ENCODE results near the gene FBXO21.

DNA sequence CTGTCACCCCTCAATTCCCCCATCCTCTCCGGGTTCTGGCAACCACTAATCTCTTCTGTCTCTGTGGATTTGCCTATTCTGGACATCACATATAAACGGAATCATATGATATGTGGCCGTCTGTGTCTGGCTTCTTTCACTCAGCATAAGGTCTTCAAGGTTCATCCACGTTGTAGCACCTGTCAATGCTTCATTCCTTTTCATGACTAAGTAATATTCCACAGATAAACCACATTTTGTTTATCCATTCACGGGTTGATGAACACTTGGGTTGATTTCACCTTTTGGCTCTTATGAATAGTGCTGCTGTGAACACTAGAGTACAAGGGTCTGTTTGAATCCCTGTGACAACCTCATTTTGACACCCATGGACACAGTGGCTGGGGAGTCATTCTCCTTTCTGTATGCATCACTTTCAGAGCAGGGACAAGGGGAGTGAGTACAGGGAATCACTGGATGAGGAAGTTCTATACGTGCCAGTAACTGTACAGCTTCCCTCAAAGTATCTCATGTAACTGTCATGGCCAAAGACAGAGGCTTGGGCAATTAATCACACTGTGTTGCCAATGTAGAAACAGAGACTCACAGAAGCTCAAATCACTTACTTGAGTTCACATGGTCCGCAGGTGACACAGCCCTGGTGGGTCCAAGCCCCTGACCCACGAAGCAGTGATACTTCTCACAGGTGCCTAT is 80.2 kb downstream of the FBXO21 start:
- TF ChIP-seq, protein P1, sequence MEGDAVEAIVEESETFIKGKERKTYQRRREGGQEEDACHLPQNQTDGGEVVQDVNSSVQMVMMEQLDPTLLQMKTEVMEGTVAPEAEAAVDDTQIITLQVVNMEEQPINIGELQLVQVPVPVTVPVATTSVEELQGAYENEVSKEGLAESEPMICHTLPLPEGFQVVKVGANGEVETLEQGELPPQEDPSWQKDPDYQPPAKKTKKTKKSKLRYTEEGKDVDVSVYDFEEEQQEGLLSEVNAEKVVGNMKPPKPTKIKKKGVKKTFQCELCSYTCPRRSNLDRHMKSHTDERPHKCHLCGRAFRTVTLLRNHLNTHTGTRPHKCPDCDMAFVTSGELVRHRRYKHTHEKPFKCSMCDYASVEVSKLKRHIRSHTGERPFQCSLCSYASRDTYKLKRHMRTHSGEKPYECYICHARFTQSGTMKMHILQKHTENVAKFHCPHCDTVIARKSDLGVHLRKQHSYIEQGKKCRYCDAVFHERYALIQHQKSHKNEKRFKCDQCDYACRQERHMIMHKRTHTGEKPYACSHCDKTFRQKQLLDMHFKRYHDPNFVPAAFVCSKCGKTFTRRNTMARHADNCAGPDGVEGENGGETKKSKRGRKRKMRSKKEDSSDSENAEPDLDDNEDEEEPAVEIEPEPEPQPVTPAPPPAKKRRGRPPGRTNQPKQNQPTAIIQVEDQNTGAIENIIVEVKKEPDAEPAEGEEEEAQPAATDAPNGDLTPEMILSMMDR (IDR thresholded peaks at IDR 0.05; ENCODE audit: low read depth, low read length, poor library complexity, severe bottlenecking): no peak
- TF ChIP-seq EZH2phosphoT487 (IDR thresholded peaks at IDR 0.05; ENCODE audit: borderline replicate concordance, low read length): no peak

Data from DOHH2 (cell line).